Astrocyte (in vitro differentiated cells and primary cell): ENCODE results near the gene NR1H3.

Experiments used
- CTCF ChIP-seq: IDR thresholded peaks from 2 replicates; pipeline ENCODE4 v1.5.1; 2011; ENCODE audit warnings: low read depth, mild to moderate bottlenecking, inconsistent platforms, low read length, moderate library complexity; ENCODE audit not compliant: insufficient read depth
- EZH2 ChIP-seq: IDR thresholded peaks from 2 replicates; pipeline ENCODE4 v1.6.1; 2012; ENCODE audit warnings: mild to moderate bottlenecking, low read length, inconsistent platforms; ENCODE audit not compliant: insufficient read depth

GRCh38 chr11:47222696-47223095 is 35.1 kb upstream of the NR1H3 start:
- TF ChIP-seq EZH2, result no peak
- TF ChIP-seq CTCF, result no peak
